Fibroblast of the aortic adventitia (primary cell): ENCODE measurements around the gene NLRP5. TPM values are rescaled to one million over a fixed set of nuclear protein-coding genes. Genes with fewer than 3 reads are reported as not detected.

Experiments
- DNase-seq: peaks from one replicate; pipeline ENCODE4 v3.0.0-alpha.2; 2010; ENCODE audit warnings: low read depth
- H3K4me3 ChIP-seq: 2 replicates; pipeline ENCODE4 v1.5.1; 2011; ENCODE audit warnings: low read depth, mild to moderate bottlenecking, control low read depth, low read length, moderate library complexity
- CTCF ChIP-seq: IDR thresholded peaks from 2 replicates; pipeline ENCODE4 v1.5.1; 2011; ENCODE audit warnings: mild to moderate bottlenecking, low read length, control low read depth, inconsistent platforms; ENCODE audit not compliant: insufficient read depth
- total RNA-seq: library from RNA; depleted of rRNA; stranded (reverse); fragments of >200 nt; gene quantifications from 2 replicates; pipeline ENCODE4 v1.2.3, GENCODE V29; 2012; ENCODE audit warnings: low replicate concordance

NLRP5 gene
- total RNA-seq, 1 donor: not detected

GRCh38 chr19:56089344-56089743 lies 102.8 kb downstream of the NLRP5 start:
- no peak for DNase-seq
- TF ChIP-seq CTCF: no peak
- no peak overlapping the region for H3K4me3 ChIP-seq

DNA sequence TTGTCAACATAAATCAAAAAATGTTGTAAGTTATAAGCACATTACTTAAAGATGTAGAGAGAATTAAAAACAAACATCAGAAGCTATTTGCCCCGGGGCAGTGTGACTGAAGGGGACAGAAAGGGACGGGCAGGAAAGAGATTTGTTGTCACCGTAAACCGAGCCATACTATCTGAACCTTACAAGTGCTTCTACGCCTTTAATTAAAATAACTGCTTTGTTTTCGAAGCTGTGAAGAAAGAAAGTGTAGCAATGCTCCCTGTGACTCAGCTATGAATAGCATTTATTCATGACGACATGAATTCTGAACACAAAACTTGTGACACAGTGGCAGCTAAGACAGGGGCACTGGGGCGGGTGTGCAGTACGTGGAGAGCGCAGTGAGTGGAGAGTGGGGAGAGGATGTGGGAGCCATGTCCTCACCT lies 104.5 kb downstream of the NLRP5 start:
- peak; percentile 41 for DNase-seq
- TF ChIP-seq CTCF: no peak
- H3K4me3 ChIP-seq: no peak overlapping the region

GRCh38 chr19:56091751-56092546 lies 105.4 kb downstream of the NLRP5 start:
- DNase-seq: no peak
- TF ChIP-seq CTCF: no peak
- no peak overlapping the region for H3K4me3 ChIP-seq

GRCh38 chr19:56092685-56093631 lies 106.4 kb downstream of the NLRP5 start:
- no peak overlapping the region for H3K4me3 ChIP-seq
- no peak for DNase-seq

GRCh38 chr19:56094449-56094848 lies 107.9 kb downstream of the NLRP5 start:
- TF ChIP-seq CTCF: no peak
- H3K4me3 ChIP-seq: no peak overlapping the region
- DNase-seq: no peak

More at GRCh38 chr19:56092685-56093631, 106.4 kb downstream of the NLRP5 start:
- no peak for TF ChIP-seq CTCF

DNA sequence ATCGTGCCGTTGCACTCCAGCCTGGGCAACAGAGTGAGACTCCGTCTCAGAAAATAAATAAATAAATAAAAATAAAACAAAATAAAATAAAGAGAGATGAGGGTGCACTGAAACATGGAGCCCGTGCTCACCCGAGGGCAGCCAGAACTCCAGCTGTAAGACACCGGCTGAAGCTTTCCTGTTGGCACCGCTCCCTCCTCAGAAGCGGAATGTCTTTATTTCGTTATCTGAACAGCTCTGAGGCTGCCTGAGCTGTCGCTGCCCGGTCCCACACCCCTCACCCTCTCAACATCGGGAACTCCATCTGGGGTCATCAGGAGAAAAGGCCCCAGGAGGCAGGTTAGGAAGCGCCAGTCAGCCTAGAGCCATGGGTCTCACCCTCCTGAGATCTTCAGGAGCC lies 110.1 kb downstream of the NLRP5 start:
- DNase-seq: no peak
- TF ChIP-seq CTCF: no peak
- H3K4me3 ChIP-seq: no peak overlapping the region
